ENCODE measurements around the gene MED14. TPM values are rescaled to one million over a fixed set of nuclear protein-coding genes. Genes with fewer than 3 reads are reported as not detected.

MED14 gene
- total and polyA plus RNA-seq, 2 of the 13 experiments (the other 11 are each of a cell fraction or from before 2014, with no cell fraction given): 10.2 to 16.3 TPM

DNA sequence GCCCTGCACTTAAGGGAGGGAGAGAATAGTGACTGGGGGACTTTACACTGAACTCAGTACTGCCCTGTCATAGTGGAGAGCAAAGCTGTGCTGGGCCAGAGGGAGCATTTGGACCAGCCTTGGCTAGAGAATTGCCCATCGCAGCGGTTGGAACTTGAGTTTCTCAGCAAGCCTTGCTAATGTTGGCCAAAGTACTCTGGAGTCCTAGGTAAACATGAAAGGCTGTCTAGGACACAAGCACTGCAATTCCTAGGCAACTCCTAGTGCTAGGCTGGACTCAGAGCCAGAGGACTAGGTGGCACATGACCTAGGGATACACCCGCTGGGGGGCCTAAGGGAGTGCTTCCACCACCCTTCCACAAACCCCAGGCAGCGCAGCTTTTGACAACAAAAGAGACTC, 15.0 kb downstream of the MED14 start:
- Histone ChIP-seq H4K20me1 (ENCODE audit: insufficient read depth, low read length) (no peaks in the 10 kb centered on the region), H3K27me3 (ENCODE audit: control insufficient read depth in 1 of 2, insufficient read depth in 2 of 2, low read length in 2 of 2) (no peaks in the 10 kb centered on the region), H3K36me3 (replicated peaks in 1 of 2; ENCODE audit: control insufficient read depth in 1 of 2, insufficient read depth in 2 of 2, low read length in 2 of 2) (peaks cover 0 to 12% of the 10 kb centered on the region in 2 experiments; a peak in 3 of 5 replicates), H3K4me1 (ENCODE audit: insufficient read depth, low read length) (peaks cover 17% of the 10 kb centered on the region; the same call in 1 of the 2 replicates), H3K4me3 (replicated peaks in 1 of 3; ENCODE audit: insufficient read depth in 1 of 3, low read depth in 2 of 3, low read length in 3 of 3) (no peak overlapping the region), H3K9ac (ENCODE audit: insufficient read depth, low read depth, low read length) (no peak overlapping the region), H2AFZ (ENCODE audit: low read length) (no peak overlapping the region), H3K27ac (ENCODE audit: extremely low read length, insufficient read depth, low read length) (no peak overlapping the region), H3K9me3 (ENCODE audit: low read length) (no peaks in the 10 kb centered on the region), H3K4me2 (ENCODE audit: low read depth, low read length) (no peak overlapping the region), H3K79me2 (ENCODE audit: insufficient read depth, low read length) (peaks cover 26% of the 10 kb centered on the region)
- in situ Hi-C loops (cut with HindIII; ENCODE audit: extremely low pct_ligation_motif_present, low pct_unique_long_range_greater_than_20kb) (no loop called here), intact Hi-C loops (cut with micrococcal nuclease; ENCODE audit: unreplicated experiment) (no loop called here)
- TF ChIP-seq TMF1 (CRISPR knock-in tag; IDR thresholded peaks at IDR 0.05; ENCODE audit: low read depth) (no peak), ZNF839 (CRISPR knock-in tag; IDR thresholded peaks at IDR 0.05; ENCODE audit: borderline replicate concordance) (no peak), ZNF292 (CRISPR knock-in tag; IDR thresholded peaks at IDR 0.05; ENCODE audit: borderline replicate concordance, low read depth) (no peak), ELF1 (CRISPR knock-in tag; IDR thresholded peaks at IDR 0.05) (no peak), NFRKB (IDR thresholded peaks at IDR 0.05) (no peak), ZBTB3 (CRISPR knock-in tag; IDR thresholded peaks at IDR 0.05; ENCODE audit: borderline replicate concordance, low read depth) (no peak)
- TF ChIP-seq, protein P1, sequence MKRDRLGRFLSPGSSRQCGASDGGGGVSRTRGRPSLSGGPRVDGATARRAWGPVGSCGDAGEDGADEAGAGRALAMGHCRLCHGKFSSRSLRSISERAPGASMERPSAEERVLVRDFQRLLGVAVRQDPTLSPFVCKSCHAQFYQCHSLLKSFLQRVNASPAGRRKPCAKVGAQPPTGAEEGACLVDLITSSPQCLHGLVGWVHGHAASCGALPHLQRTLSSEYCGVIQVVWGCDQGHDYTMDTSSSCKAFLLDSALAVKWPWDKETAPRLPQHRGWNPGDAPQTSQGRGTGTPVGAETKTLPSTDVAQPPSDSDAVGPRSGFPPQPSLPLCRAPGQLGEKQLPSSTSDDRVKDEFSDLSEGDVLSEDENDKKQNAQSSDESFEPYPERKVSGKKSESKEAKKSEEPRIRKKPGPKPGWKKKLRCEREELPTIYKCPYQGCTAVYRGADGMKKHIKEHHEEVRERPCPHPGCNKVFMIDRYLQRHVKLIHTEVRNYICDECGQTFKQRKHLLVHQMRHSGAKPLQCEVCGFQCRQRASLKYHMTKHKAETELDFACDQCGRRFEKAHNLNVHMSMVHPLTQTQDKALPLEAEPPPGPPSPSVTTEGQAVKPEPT (CRISPR knock-in tag; IDR thresholded peaks at IDR 0.05; ENCODE audit: low read depth): no peak
- TF ChIP-seq, protein P2, sequence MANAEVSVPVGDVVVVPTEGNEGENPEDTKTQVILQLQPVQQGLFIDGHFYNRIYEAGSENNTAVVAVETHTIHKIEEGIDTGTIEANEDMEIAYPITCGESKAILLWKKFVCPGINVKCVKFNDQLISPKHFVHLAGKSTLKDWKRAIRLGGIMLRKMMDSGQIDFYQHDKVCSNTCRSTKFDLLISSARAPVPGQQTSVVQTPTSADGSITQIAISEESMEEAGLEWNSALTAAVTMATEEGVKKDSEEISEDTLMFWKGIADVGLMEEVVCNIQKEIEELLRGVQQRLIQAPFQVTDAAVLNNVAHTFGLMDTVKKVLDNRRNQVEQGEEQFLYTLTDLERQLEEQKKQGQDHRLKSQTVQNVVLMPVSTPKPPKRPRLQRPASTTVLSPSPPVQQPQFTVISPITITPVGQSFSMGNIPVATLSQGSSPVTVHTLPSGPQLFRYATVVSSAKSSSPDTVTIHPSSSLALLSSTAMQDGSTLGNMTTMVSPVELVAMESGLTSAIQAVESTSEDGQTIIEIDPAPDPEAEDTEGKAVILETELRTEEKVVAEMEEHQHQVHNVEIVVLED (CRISPR knock-in tag; IDR thresholded peaks at IDR 0.05; ENCODE audit: borderline replicate concordance): no peak
- TF ChIP-seq, protein P3, sequence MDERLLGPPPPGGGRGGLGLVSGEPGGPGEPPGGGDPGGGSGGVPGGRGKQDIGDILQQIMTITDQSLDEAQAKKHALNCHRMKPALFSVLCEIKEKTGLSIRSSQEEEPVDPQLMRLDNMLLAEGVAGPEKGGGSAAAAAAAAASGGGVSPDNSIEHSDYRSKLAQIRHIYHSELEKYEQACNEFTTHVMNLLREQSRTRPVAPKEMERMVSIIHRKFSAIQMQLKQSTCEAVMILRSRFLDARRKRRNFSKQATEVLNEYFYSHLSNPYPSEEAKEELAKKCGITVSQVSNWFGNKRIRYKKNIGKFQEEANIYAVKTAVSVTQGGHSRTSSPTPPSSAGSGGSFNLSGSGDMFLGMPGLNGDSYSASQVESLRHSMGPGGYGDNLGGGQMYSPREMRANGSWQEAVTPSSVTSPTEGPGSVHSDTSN (CRISPR knock-in tag; IDR thresholded peaks at IDR 0.05): no peak
- TF ChIP-seq, protein P4, sequence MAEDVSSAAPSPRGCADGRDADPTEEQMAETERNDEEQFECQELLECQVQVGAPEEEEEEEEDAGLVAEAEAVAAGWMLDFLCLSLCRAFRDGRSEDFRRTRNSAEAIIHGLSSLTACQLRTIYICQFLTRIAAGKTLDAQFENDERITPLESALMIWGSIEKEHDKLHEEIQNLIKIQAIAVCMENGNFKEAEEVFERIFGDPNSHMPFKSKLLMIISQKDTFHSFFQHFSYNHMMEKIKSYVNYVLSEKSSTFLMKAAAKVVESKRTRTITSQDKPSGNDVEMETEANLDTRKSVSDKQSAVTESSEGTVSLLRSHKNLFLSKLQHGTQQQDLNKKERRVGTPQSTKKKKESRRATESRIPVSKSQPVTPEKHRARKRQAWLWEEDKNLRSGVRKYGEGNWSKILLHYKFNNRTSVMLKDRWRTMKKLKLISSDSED (CRISPR knock-in tag; IDR thresholded peaks at IDR 0.05): no peak
- ATAC-seq: peak; percentile 33; the same call in 1 of the 3 replicates
- ChIA-PET POLR2A (no interaction called here), CTCF (ENCODE audit: low intra/inter-chr PET ratio, low total read pairs) (no interaction called here)
- no peak for DNase-seq (ENCODE audit: low spot score)
- FAIRE-seq: peak; percentile 30
- no CpG with 5 or more reads among the region's 4 CpGs for WGBS (ENCODE audit: low lambda C conversion rate)
- no TSS peak for BruUV-seq (replicated peaks)

Measured in HepG2 (cell line).